B cell (primary cell): ENCODE data around the gene FOXE1. TPM values are rescaled to one million over a fixed set of nuclear protein-coding genes. Genes with fewer than 3 reads are reported as not detected.
A peak's percentile ranks its signal among the peaks of the same experiment; 100 is the strongest.

ENCODE experiments used
- ATAC-seq: fragments of 200-7000 bp; cut with Tn5 transposase; one replicate; pipeline ENCODE4 v1.10.0; 2021; ENCODE audit warnings: low read depth, mild to moderate bottlenecking, moderate number of reproducible peaks, moderate library complexity
- CTCF ChIA-PET: fragments of 350-600 bp; sonication (Branson Sonifier 250); formaldehyde crosslinking; loops from one replicate; lab custom pipeline; 2021; ENCODE audit warnings: antibody characterized with exemption, inconsistent platforms; lab: Charles Lee
- POLR2A ChIA-PET: fragments of 350-600 bp; sonication (Branson Sonifier 250); formaldehyde crosslinking; loops from one replicate; lab custom pipeline; 2021; ENCODE audit warnings: antibody characterized with exemption; lab: Charles Lee
- DNase-seq: peaks from one replicate; pipeline ENCODE4 v3.0.0; 2013
- H2AFZ ChIP-seq: 2 replicates; pipeline ENCODE4 v1.6.1; 2012; ENCODE audit warnings: mild to moderate bottlenecking, low read depth, low read length; ENCODE audit not compliant: insufficient read depth, poor library complexity, severe bottlenecking
- H3K27ac ChIP-seq, 2 donors: 1 replicate in 1 of 2; 2 replicates in 1 of 2; pipeline ENCODE4 v1.5.1; 2012 to 2013; ENCODE audit warnings: low read length in 2 of 2, mild to moderate bottlenecking in 2 of 2, moderate library complexity in 1 of 2
- H3K27me3 ChIP-seq, 4 experiments: fragments of 200-600 bp in 1 of 4; sonication (generic) in 1 of 4; replicated peaks in 1 of 4; 1 replicate in 2 of 4; 2 replicates in 2 of 4; pipeline versions ENCODE4 v1.6.1 to v1.7.0; 2013 to 2016; ENCODE audit warnings: low read length in 3 of 4, mild to moderate bottlenecking in 2 of 4, mixed read lengths in 1 of 4, moderate library complexity in 1 of 4; ENCODE audit not compliant: insufficient read depth in 4 of 4, control insufficient read depth in 3 of 4; ENCODE audit errors: control extremely low read depth in 1 of 4
- H3K36me3 ChIP-seq, 2 experiments: replicated peaks in 1 of 2; 1 replicate in 1 of 2; 2 replicates in 1 of 2; pipeline versions ENCODE4 v1.6.1 to v1.7.1; 2013; ENCODE audit warnings: low read length in 1 of 2; ENCODE audit not compliant: insufficient read depth in 2 of 2, control insufficient read depth in 1 of 2; ENCODE audit errors: control extremely low read depth in 1 of 2, extremely low read depth in 1 of 2
- H3K4me1 ChIP-seq, 2 donors: fragments of 200-600 bp in 1 of 2; sonication (generic) in 1 of 2; 1 replicate in 1 of 2; 2 replicates in 1 of 2; pipeline versions ENCODE4 v1.5.1 to v1.6.1; 2013 to 2017; ENCODE audit warnings: low read length in 2 of 2; ENCODE audit not compliant: control insufficient read depth in 2 of 2, insufficient read depth in 2 of 2
- H3K4me2 ChIP-seq: replicated peaks from 2 replicates; pipeline ENCODE3; 2012; ENCODE audit warnings: mild to moderate bottlenecking, low read depth, low read length; ENCODE audit not compliant: poor library complexity, severe bottlenecking
- H3K4me3 ChIP-seq, 5 experiments: fragments of 200-600 bp in 1 of 5; sonication (generic) in 1 of 5; 1 replicate in 3 of 5; 2 replicates in 2 of 5; pipeline versions ENCODE4 v1.5.1 to v1.7.0; 2011 to 2016; ENCODE audit warnings: low read length in 4 of 5, mild to moderate bottlenecking in 4 of 5, low read depth in 2 of 5, control low read depth in 1 of 5, moderate library complexity in 1 of 5; ENCODE audit not compliant: insufficient read depth in 1 of 5; ENCODE audit errors: control extremely low read depth in 1 of 5, extremely low read depth in 1 of 5
- H3K79me2 ChIP-seq: fragments of 200-600 bp; sonication (generic); one replicate; pipeline ENCODE4 v1.6.0; 2016; ENCODE audit warnings: low read length; ENCODE audit not compliant: control insufficient read depth, insufficient read depth
- H3K9ac ChIP-seq: fragments of 200-600 bp; sonication (generic); 2 replicates; pipeline ENCODE4 v1.6.1; 2017; ENCODE audit warnings: mild to moderate bottlenecking, low read length, moderate library complexity
- H3K9me3 ChIP-seq, 3 donors: one replicate each; pipeline versions ENCODE4 v1.6.1 to v1.7.1; 2013; ENCODE audit warnings: low read length in 2 of 3; ENCODE audit not compliant: control insufficient read depth in 2 of 3, insufficient read depth in 1 of 3; ENCODE audit errors: control extremely low read depth in 1 of 3
- H4K20me1 ChIP-seq: 2 replicates; pipeline ENCODE4 v1.6.0; 2012; ENCODE audit warnings: mild to moderate bottlenecking, low read length; ENCODE audit not compliant: insufficient read depth, control insufficient read depth, poor library complexity, severe bottlenecking
- H3K27ac Mint-ChIP-seq: one replicate; pipeline ENCODE4 v1.8.0; 2021; ENCODE audit warnings: mixed read lengths
- H3K27me3 Mint-ChIP-seq: one replicate; pipeline ENCODE4 v1.8.0; 2021; ENCODE audit warnings: mixed read lengths
- H3K4me1 Mint-ChIP-seq: one replicate; pipeline ENCODE4 v1.8.0; 2021; ENCODE audit warnings: mixed read lengths
- H3K4me3 Mint-ChIP-seq: one replicate; pipeline ENCODE4 v1.8.0; 2021; ENCODE audit warnings: mixed read lengths
- H3K9me3 Mint-ChIP-seq: one replicate; pipeline ENCODE4 v1.8.0; 2022; ENCODE audit warnings: mixed read lengths; ENCODE audit not compliant: insufficient read depth
- CTCF ChIP-seq: fragments of 200-600 bp; IDR thresholded peaks from one replicate; pipeline ENCODE4 v1.8.0; 2022; ENCODE audit warnings: antibody characterized with exemption, mild to moderate bottlenecking
- EZH2 ChIP-seq: IDR thresholded peaks from 2 replicates; pipeline ENCODE4 v1.6.1; 2012; ENCODE audit warnings: borderline replicate concordance, low read depth, mild to moderate bottlenecking, moderate library complexity, low read length; ENCODE audit not compliant: insufficient read depth, poor library complexity, severe bottlenecking
- WGBS: methylation state at CpG from one replicate; pipeline ENCODE4 v1.1.5; 2013; ENCODE audit warnings: missing lambda C conversion rate; ENCODE audit not compliant: insufficient coverage; 5-methylcytosine and 5-hydroxymethylcytosine counted together
- intact Hi-C: fragments of 100-400 bp; cut with micrococcal nuclease; formaldehyde crosslinking; loops from one replicate; pipeline ENCODE4 v1.10.0; 2022
- polyA plus RNA-seq: library from polyadenylated mRNA; depleted of rRNA; stranded (reverse); fragments of >200 nt; gene quantifications from 2 replicates; pipeline ENCODE4 v1.2.3, GENCODE V29; 2012
- total RNA-seq, 2 donors: library from RNA; stranded (reverse); fragments of 120-200 nt in 1 of 2; gene quantifications; 1 replicate in 1 of 2; 2 replicates in 1 of 2; pipeline versions ENCODE4 v1.2.3 to v1.2.4, GENCODE V29; 2013 to 2022

FOXE1 gene
- total and polyA plus RNA-seq, 2 donors (not counting 1 experiment from before 2014, with no cell fraction given) = not detected

GRCh38 chr9:97848480-97849237, 4.4 kb upstream of the FOXE1 start:
- Mint-ChIP-seq H3K4me1 (peaks cover 20% of the 10 kb centered on the region), H3K4me3 (peak overlapping the region; percentile 82), H3K27ac (no peak overlapping the region), H3K9me3 (no peaks in the 10 kb centered on the region), H3K27me3 (peaks cover 63% of the 10 kb centered on the region)
- Histone ChIP-seq H2AFZ (peak overlapping the region; percentile 70), H3K9me3 (peaks cover 2 to 50% (median 3%) of the 10 kb centered on the region in 3 donors), H3K36me3 (no peaks in the 10 kb centered on the region), H3K4me3 (peak overlapping the region; percentile 31 to 56 (median 51)), H3K27me3 (peaks cover 0 to 82% (median 58%) of the 10 kb centered on the region in 4 experiments), H3K4me1 (peaks cover 29 to 35% of the 10 kb centered on the region in 2 donors), H3K79me2 (no peaks in the 10 kb centered on the region), H3K9ac (peak overlapping the region; percentile 66), H3K4me2 (peak overlapping the region; percentile 91), H4K20me1 (no peaks in the 10 kb centered on the region), H3K27ac (no peak overlapping the region)
- CTCF ChIA-PET = no interaction called here
- intact Hi-C loops = no loop called here
- WGBS = 3% methylated on average over 50 of the region's 61 CpGs
- TF ChIP-seq CTCF (no peak), EZH2 (no peak)
- POLR2A ChIA-PET = no interaction called here
- peak; percentile 29 for ATAC-seq
- peak; percentile 66 for DNase-seq

- H3K4me1 ChIP-seq = peaks cover 35 to 37% of the 10 kb centered on the region in 2 donors
- peaks cover 23% of the 10 kb centered on the region for H3K4me1 Mint-ChIP-seq
- H3K27ac Mint-ChIP-seq = no peak overlapping the region
Measured at GRCh38 chr9:97849980-97850379, 3.0 kb upstream of the FOXE1 start.

More at GRCh38 chr9:97849980-97850379, 3.0 kb upstream of the FOXE1 start:
- H4K20me1 ChIP-seq = no peaks in the 10 kb centered on the region
- no peak overlapping the region for H3K9ac ChIP-seq
- no peaks in the 10 kb centered on the region for H3K9me3 Mint-ChIP-seq
- peaks cover 64% of the 10 kb centered on the region for H3K27me3 Mint-ChIP-seq
- peaks cover 0 to 85% (median 59%) of the 10 kb centered on the region in 4 experiments for H3K27me3 ChIP-seq
- peak overlapping the region; percentile 82 for H3K4me3 Mint-ChIP-seq
- ChIA-PET CTCF (no interaction called here), POLR2A (no interaction called here)
- DNase-seq (peak; percentile 12), ATAC-seq (no peak)
- no peak overlapping the region for H3K27ac ChIP-seq
- intact Hi-C loops = loop anchor here (5.0 kb wide), 1 partner anchor 72 kb away; the partner anchor contains the start of gene TRMO
- no peaks in the 10 kb centered on the region for H3K79me2 ChIP-seq
- H3K4me2 ChIP-seq = no peak overlapping the region
- TF ChIP-seq EZH2 (no peak), CTCF (no peak)
- H3K36me3 ChIP-seq = no peaks in the 10 kb centered on the region
- H3K9me3 ChIP-seq = peaks cover 2 to 56% (median 6%) of the 10 kb centered on the region in 3 donors
- H2AFZ ChIP-seq = no peak overlapping the region
- no CpG with 5 or more reads among the region's 3 CpGs for WGBS
- H3K4me3 ChIP-seq = no peak overlapping the region
